GM10248 (cell line): ENCODE measurements around the gene MALAT1.

Experiments used
- CTCF ChIA-PET: fragments of 300-600 bp; sonication (Branson Sonifier 250); formaldehyde crosslinking; extraction: SDS; loops from one replicate; lab custom pipeline; 2021; ENCODE audit warnings: antibody characterized with exemption; lab: Yijun Ruan, JAX
- POLR2A ChIA-PET: fragments of 350-650 bp; sonication (Branson Sonifier 250); formaldehyde crosslinking; extraction: SDS; loops from one replicate; lab custom pipeline; 2020; ENCODE audit warnings: antibody characterized with exemption; lab: Yijun Ruan, JAX
- DNase-seq: peaks from one replicate; pipeline ENCODE4 v3.0.0; 2012; ENCODE audit errors: extremely low spot score
- TF ChIP-seq, protein P1 (sequence below): IDR thresholded peaks from 2 replicates; pipeline ENCODE4 v1.5.1; 2012; ENCODE audit warnings: mild to moderate bottlenecking, low read depth; ENCODE audit errors: extremely low read depth, missing control alignments, control extremely low read depth

Gene MALAT1

DNA sequence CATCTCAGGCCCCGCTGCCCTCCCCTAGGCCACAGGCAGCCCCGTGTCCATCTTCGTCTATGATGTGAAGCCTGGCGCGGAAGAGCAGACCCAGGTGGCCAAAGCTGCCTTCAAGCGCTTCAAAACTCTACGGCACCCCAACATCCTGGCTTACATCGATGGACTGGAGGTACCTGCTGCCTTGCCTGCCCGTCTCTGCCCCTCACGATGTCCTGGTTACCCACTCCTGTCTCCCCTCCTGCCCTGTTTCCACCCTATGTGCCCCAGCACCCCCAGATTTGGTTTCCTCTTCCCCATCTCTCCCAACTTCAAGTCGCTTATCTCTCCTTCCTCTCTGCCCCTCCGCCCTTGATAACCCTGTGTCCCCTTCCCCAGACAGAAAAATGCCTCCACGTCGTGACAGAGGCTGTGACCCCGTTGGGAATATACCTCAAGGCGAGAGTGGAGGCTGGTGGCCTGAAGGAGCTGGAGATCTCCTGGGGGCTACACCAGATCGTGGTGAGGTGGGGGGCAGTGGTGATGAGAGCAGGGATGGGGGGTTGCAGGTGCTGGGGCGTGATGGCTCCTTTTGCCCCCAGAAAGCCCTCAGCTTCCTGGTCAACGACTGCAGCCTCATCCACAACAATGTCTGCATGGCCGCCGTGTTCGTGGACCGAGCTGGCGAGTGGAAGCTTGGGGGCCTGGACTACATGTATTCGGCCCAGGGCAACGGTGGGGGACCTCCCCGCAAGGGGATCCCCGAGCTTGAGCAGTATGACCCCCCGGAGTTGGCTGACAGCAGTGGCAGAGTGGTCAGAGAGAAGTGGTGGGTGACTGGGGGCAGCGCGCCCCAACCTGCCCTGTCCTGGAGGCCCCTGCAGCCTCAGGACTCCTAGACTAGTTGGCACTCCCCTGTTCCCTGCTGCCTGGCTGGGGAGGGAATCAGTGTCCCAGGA lies 27.0 kb downstream of the MALAT1 start:
- POLR2A ChIA-PET, result interaction anchor here (0.6 to 1.9 kb wide), 11 partner anchors 11 to 418 kb away, joined by 3 to 18 read pairs (median 5); partner anchors contain the start of genes MALAT1 and NEAT1
- TF ChIP-seq, protein P1, sequence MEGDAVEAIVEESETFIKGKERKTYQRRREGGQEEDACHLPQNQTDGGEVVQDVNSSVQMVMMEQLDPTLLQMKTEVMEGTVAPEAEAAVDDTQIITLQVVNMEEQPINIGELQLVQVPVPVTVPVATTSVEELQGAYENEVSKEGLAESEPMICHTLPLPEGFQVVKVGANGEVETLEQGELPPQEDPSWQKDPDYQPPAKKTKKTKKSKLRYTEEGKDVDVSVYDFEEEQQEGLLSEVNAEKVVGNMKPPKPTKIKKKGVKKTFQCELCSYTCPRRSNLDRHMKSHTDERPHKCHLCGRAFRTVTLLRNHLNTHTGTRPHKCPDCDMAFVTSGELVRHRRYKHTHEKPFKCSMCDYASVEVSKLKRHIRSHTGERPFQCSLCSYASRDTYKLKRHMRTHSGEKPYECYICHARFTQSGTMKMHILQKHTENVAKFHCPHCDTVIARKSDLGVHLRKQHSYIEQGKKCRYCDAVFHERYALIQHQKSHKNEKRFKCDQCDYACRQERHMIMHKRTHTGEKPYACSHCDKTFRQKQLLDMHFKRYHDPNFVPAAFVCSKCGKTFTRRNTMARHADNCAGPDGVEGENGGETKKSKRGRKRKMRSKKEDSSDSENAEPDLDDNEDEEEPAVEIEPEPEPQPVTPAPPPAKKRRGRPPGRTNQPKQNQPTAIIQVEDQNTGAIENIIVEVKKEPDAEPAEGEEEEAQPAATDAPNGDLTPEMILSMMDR, result no peak
- CTCF ChIA-PET, result interaction anchor here (1.1 to 8.5 kb wide), 3 partner anchors 14 to 264 kb away, joined by 3 to 77 read pairs (median 4); partner anchors contain the start of gene POLA2
- DNase-seq, result no peak

DNA sequence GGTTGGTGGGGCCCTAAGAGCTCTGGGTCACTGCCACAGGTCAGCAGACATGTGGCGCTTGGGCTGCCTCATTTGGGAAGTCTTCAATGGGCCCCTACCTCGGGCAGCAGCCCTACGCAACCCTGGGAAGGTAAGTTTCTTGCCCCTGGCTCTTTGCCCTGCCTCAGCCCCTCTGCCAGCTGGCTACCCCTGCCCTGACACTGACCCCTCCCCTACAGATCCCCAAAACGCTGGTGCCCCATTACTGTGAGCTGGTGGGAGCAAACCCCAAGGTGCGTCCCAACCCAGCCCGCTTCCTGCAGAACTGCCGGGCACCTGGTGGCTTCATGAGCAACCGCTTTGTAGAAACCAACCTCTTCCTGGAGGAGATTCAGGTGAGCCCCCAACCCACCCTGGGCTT lies 27.9 kb downstream of the MALAT1 start:
- TF ChIP-seq, protein P1, result no peak
- no peak for DNase-seq
- CTCF ChIA-PET, result interaction anchor here (1.1 to 8.5 kb wide), 2 partner anchors 15 to 265 kb away, joined by 3 to 77 read pairs; partner anchors contain the start of gene POLA2
- POLR2A ChIA-PET, result no interaction called here

DNA sequence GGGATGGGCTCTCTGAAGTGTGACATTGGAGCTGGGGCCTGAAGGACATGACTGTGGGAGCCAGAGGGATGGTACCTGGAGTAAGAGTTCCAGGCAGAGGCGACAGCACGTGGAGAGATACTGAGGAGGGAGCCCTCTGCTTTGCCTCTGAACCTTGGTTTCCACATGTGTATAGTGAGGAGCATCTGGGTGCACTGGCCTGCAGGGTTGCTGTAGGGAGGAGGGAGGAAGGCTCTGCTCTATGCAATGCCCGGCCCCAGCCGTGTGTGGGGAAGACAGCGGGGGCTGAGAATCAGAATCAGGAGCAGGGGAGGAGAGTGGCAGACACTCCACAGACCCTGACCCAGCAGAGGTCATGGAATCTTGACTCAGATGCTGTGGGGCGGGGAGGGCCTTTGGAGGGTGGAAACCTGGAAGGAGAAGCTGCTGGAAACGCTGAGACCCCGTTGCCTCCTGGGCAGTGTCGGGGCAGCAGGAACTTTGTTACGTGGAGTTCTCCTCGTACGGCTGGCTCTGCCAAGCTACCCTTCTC lies 30.0 kb downstream of the MALAT1 start:
- no peak for DNase-seq
- ChIA-PET CTCF (interaction anchor here (8.5 kb wide), 1 partner anchor 13 kb away, joined by 77 read pairs; no protein-coding TSS in a partner anchor), POLR2A (interaction anchor here (0.9 kb wide), 1 partner anchor 18 kb away, joined by 3 read pairs; no protein-coding TSS in a partner anchor)
- TF ChIP-seq, protein P1, result no peak

DNA sequence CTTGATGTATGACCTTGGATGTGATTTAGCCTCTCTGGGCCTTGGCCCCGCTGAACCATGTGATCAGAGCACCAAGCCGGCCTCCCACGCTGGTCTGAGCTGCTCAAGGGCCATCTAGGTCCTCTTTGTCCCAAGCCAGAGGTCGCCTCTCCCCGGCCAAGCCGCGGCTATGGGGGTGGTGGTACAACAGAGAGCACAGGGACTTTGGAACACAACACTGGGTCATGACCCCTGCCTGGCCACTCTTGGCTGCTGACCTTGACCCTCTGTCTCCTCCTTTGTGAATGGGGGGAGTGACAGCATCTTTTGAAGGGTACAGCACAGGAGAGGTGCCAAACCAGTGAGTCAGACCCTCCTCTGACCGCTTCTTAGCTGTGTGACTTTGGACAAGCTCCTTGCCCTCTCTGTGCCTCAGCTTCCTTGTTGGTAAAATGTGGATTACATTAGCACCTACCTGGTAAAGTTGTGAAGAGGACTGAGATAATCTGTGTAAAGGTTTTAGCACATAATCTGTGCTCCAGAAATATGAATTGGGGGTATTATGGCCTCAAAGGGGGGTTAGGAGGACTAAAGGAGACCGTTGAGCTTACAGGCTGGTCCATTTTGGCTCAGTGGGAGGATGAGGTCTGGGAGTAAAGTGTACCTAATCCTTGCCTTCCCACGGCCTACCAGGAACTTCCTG lies 30.8 kb downstream of the MALAT1 start:
- ChIA-PET CTCF (interaction anchor here (1.7 to 8.5 kb wide), 2 partner anchors 12 to 59 kb away, joined by 5 to 77 read pairs; no protein-coding TSS in a partner anchor), POLR2A (interaction anchor here (0.9 to 1.0 kb wide), 2 partner anchors 17 to 19 kb away, joined by 3 to 7 read pairs; no protein-coding TSS in a partner anchor)
- DNase-seq, result no peak
- TF ChIP-seq, protein P1, result no peak

DNA sequence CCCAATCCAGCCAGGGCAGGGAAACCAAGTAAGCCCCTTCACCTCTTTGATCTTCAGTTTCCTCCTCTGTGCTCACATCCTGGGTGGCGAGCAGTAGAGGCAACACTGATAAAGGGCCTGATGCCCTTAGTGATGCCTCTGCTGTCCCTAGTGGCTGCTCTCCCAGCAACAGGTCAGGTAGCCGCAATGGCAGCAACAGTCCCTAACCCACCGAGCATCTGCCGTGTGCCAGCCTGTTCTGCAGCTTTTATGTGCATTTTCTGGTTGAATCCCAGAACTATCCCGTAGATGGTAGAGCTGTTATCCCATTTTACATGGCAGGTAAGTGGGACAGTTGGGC lies 31.3 kb downstream of the MALAT1 start:
- no peak for DNase-seq
- ChIA-PET POLR2A (interaction anchor here (1.0 kb wide), 1 partner anchor 20 kb away, joined by 7 read pairs; no protein-coding TSS in a partner anchor), CTCF (interaction anchor here (1.7 to 8.5 kb wide), 2 partner anchors 11 to 58 kb away, joined by 5 to 77 read pairs; no protein-coding TSS in a partner anchor)
- TF ChIP-seq, protein P1, result peak; percentile 28
